GM18511 (cell line): ENCODE results near the gene TENM4.

Source experiments
- ATAC-seq: cut with Tn5 transposase; IDR thresholded peaks from one replicate; pipeline ENCODE4 v1.9.1; 2021; ENCODE audit warnings: mild to moderate bottlenecking, moderate library complexity; ENCODE audit not compliant: unreplicated experiment

TENM4 gene

DNA sequence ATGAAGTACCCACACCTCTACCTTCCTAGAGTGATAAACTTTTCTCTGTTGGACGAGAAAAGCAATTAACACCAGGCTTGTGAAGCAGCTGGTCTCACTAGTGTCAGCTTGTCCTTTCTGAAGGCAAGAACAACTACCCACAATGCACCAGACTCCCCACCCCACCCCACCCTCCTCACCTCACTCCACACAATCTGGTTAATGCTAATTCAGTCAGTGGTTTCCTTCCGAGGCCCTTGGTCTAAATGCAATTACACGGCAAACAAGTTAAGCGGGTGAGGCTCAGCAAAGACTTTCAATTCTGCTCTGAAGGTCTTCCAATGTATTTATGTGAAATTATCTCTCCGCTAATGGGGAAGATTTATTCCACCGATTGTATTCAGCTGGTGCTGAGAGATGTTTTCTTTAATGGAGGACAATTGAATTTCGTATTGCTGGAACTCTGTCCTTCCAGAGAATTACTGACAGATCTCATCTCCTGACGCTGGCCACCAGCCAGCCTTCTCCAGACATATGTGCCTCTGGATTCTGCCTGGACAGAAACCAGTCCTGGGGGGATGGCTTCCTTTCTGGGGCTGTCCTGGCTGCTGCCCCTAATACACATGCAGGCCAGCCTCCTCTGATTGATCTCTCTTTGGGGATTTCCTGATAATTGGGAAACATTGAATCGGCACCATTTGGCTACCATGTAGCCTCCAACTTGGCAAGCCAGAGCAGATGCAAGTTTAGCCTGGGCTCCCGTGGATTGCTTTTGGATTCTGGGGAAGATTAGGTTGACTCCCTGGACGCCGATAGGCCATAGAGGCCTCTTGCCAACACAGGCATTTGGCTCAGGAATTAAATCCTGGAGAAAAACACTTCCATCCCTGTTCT is 700.4 kb downstream of the TENM4 start:
- ATAC-seq, result no peak

DNA sequence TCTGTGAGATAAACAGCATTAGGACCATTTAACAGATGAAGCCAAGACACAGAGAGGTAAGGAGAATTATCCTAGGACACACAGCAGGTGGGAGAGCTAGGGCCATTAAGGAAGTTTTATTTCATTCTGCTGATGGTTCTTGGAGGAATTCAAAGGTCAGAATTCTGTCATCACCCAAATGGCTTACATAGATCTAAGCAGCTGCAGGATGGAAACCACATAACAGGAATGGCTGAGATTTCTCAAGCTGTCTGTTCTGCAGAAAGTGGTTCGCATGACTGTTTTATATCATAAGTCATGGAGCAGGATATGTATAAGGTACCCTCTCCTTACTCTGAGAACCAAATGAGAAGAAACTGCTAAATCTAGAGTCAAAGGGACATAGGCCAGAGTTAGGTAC is 702.9 kb downstream of the TENM4 start:
- no peak for ATAC-seq

GRCh38 chr11:78737301-78737700 is 703.5 kb downstream of the TENM4 start:
- ATAC-seq, result no peak

DNA sequence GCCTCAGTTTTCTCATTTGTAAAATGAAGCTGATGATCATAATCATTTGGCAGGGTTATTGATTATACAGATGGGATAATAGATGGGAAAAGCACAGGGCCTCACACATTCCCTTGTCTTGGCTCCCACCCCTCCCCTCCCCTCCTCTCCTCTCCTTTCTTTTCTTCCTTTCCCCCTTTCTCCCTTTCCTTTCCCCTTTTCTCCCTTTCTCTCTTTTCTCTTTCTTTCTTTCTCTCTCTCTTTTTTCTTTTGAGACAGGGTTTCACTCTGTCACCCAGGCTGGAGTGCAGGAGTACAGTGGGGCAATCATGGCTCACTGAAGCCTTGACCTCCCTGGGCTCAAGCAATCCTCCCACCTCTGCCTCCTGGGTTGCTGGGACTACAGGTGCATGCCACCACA is 705.1 kb downstream of the TENM4 start:
- ATAC-seq, result no peak

DNA sequence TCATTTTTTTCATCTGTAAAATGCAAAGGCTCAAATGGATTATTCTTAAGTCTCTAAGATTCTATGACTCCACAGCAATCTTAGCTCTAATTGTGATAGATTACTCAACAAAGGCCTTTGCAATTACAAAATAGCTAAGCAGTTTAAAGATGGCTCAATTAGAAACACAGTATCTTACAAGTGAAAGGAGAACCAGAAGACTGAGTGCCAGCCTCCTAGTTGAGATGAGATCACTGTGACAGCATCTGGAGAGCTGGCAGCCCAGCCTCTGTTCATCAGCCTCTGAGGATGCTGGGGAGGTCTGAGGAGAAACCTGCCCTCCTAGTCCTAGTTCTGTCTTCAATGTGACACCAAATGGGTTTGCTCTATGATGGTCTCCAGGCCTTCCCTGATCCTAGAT is 707.8 kb downstream of the TENM4 start:
- ATAC-seq, result no peak

DNA sequence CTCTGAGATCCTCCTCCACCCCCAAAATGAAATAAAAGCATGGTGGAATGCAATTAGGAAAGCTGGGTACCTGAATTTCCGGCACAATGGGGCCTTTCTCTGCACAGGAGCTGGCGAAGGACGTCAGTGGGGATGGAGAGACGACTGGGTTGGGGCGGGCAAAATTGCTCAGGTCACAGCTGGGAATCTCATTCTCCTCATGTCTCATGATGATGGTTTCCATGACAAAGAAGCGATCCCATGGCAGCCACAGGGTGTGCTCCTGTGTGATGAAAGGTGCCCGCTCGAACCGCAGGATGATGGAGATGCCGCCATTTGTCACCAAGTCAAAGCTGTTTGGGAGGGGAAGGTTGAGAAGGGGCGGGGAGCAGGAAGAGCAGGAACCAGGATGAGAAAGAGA is 708.6 kb downstream of the TENM4 start:
- no peak for ATAC-seq

- ATAC-seq, result no peak
Observed at GRCh38 chr11:78731027-78731426, 709.8 kb downstream of the TENM4 start.

DNA sequence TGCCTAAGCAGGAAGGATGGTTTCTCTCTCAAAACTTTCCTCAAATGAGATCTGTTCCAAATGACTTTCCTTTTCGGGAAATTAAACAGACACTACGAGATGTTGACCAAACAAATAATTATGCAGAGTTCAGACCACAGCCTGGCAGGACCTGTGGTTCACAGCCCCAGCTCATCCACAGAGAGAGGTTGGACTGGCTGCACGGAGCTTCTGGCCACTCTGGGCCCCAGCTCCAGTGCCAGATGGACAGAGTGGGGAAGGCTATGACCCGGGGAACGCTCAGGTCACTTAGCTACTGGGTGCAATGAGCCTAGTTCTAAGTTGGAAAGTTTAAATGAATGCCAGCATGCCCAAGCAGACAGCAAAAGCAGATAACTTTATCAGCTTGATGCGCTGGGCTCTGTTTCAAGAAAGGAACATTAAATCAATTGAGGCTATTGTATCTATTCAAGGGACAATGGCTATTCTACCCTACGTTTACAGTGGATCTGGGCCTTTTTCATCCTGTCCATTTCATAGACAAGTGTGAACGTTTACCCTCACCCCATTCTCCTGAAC is 710.5 kb downstream of the TENM4 start:
- no peak for ATAC-seq

GRCh38 chr11:78727816-78728215 is 713.0 kb downstream of the TENM4 start:
- ATAC-seq, result no peak

GRCh38 chr11:78725200-78725599 is 715.6 kb downstream of the TENM4 start:
- no peak for ATAC-seq

- ATAC-seq, result no peak
Observed at GRCh38 chr11:78722786-78723185, 718.0 kb downstream of the TENM4 start.

DNA sequence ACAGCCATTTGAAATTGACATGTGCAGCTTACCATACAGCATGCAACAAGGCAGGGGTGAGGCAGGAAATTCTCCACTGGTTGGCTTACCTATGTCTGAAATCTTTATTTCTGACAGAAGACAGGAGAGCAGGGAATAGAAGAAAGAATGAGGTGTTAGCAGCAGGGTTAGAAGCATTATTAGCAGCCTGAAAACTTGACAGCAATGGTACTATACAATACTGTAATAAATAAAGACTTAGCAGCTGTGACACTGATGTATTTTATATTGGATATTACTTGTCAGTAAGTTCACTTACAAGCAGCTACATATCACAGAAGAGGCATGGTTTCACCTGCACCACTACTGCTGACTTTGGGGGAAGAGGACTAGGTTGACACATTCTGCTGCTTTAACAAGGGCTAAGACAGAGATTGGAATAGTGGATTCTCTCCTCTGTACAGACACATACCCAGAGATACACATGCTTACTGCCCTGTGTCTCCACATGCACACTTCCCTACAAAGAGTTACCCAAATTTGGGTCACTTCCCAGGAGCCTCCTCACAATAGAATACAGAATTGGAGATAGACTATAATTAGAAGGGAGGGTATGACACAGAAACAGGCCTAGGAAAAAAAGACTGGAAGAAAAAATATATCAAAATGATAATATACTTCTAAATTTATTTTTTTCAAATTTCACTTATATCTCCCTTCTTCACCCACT is 720.4 kb downstream of the TENM4 start:
- ATAC-seq, result no peak

DNA sequence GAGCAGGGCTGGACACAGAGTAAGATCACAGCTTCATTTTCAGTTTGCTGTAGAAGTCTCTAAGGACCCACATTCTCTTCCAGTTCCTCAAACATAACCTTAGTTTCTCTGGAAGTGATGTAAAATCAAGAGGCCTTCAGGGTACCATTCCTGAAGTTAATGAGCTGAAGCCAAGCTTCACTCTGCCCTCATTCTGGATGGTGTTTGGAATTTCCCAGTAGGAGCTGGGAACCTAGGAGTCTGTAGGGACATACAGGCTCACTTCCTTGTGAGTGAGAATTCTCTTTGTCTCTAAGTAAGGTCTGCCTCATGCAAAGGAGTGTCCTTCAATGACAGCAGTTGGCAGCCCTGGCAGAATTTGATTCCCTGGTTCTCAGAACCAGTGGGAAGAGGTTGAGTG is 723.8 kb downstream of the TENM4 start:
- ATAC-seq, result no peak

DNA sequence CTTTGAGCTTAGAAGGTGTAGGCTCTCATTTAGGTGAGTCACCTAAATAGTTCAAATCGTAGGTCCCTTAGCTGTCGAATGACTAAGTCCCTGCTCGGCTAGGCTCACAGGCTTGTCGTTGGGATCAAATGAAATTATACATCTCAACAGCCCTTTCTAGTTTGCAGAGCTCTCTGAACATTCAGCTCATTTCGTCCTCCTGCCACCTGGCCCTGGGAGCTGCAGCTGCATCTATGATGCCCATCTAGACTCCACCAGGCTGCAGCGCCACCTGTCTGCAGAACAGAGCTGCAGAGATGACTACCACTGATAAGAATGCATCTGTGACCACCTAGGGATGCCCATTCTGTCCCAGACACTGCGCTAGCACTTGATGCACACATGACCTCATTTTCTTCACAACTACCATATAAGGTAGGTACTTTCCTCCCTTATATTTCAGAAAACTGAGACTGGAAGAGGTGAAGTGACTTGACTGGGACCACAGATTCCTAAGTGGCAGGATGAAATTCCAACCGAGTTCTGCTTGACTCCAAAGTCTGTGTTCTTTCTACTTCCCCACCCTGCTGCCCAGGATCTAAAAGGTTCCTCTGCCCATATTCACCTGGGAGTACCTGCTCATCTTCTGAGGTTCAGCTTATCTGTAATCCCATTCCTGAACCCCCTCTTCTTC is 725.1 kb downstream of the TENM4 start:
- ATAC-seq, result peak; percentile 78

DNA sequence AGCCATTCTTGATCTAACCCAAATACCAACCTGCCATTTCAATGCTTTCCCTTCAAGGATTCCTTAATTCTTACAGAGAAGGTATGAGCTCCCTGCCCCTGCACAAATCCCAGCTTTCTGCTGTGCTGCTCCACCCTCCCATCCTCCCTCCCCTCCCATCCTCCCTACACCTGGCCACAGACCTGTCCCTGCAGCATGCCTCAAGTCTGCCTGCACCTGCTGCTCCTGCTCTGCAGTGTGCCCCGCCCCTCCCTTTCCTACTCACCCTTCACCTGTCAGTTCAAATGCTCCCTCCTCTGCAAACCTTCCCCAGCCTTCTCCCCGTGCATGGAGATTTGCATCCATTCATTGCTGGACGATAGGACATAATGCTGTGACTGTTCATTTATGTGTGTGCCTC is 726.3 kb downstream of the TENM4 start:
- ATAC-seq, result no peak

DNA sequence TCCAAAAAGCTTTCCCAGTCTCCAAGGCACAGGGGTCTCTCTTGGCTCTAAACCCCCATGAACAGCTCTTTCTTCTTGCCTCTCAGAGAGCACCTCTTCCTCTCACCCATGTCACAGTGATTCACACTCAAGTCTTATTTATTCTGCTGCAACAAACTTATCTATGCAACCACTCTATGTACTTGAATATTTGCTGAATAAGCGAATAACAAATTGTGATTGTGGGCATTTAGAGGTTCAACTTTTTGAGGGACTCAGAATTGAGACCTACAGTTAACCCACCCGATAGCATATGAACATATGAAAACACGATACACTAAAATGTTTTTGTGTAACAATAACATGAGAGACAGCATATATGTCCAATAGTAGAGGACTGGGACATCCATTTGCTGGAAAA is 729.1 kb downstream of the TENM4 start:
- ATAC-seq, result no peak

DNA sequence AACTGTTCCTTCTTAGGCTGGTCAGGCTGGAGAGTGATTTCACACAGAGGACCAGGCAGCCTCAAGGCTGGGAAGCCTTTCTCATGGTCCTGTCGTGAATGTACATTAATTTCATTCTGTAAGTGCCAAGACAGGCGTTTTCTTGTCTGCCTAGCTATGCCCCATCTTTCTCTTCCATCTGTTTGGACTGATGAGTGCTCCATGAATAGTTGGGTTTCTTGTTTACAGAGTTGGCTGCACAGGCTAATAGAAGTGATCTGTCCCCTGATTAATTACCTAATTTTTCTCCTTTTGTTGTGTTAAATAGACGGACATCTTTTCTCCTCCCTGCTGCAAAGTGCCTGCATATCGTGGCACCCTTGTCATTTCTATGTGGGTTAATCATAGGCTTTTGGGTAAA is 730.4 kb downstream of the TENM4 start:
- no peak for ATAC-seq

DNA sequence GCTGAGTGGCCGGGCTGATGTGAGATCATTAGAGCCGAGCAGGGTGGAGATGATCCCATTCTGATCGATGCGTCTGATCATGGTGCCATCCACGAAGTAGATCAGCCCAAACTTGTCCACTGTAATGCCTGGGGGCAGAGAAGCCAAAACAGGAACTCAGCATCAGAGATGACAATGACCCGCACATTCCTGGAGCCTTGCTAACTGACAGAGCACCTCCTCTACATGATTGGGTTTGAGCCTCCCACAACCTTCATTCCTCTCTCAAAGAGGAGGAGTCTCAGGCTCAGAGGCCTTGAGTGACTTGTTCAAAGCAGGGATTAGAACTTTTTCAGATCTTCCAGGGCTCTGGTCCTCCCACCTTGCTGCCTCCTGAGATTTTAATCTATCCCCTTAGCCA is 732.4 kb downstream of the TENM4 start:
- no peak for ATAC-seq

DNA sequence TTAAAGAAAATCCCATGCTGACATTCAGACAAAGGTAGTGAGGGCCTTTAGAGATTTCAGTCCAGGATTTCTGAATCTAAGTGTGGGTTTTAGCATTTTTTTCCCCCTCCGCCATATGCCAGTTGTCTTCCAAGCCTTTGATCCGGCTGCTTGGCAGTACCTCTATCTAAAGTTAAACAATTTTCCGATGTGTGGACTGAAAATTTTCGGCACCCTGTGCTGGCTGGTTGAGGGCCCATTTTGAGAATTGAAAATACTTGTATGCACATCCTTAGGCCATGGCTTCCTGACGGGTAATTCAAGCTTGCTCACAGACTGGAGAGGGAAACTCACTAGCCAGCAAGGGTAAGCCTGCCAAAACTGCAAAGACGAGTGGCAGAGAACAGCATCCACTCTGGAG is 734.3 kb downstream of the TENM4 start:
- no peak for ATAC-seq

- no peak for ATAC-seq
Observed at GRCh38 chr11:78704811-78705210, 736.0 kb downstream of the TENM4 start.

- no peak for ATAC-seq
Observed at GRCh38 chr11:78699609-78700135, 741.2 kb downstream of the TENM4 start.
